ENCODE measurements around the gene CAMSAP1.

Gene CAMSAP1

DNA sequence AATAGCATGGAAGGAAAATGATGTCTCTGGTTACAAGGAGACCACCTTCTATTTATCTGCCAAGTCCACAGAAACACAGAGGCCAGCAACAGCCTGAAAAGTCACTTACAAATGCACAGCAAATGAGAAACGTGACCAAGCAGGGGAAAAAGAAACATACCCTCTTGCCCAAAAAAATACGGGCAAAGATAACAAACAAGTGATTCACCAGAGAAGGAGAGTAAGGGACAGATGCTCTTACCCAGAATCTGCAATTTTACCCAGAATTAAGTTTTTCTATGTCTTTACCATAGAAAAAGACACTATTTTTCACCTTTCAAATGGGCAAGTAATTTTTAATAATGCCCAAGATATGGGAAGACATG lies 28.1 kb downstream of the CAMSAP1 start:
- no peak for DNase-seq (ENCODE audit: low spot score)
- TF ChIP-seq CTCF (IDR thresholded peaks at IDR 0.05; ENCODE audit: extremely low read depth, insufficient read depth, missing control alignments), result no peak
- in situ Hi-C loops (cut with MboI; ENCODE audit: low pct_unique_long_range_greater_than_20kb, low sequenced_read_pairs, unreplicated experiment), result no loop called here

DNA sequence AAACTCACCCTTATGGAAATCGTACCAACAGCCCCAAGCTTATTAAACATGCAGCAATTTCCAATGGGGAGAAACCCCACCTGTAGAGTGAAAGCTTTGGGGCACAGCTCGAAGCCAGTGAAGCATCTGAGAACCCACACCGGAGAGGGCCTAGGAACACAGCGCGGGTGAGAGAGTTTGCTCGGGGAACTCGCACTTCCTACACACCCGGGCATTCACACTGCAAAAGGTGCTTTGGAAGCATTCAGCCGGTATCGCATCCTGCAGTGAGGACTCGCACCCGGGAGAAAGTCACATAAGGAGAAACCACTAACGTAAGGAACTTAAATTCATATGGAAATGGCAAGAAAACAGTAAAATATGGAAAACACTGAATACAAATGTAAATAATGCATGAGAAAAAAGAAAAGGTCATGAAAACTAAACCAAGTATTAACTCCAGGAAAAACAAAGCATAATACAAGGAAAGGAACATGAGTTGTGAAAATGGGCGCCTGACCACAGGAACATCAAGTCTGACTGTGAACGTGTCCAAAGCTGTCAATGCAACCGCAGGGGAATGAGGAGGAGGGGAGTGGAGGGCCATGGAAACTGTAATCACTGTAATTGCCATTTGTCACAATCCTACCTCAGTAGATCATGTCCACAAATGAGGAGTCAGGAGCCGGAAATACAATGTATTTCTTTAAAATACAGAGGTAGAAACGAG lies 28.7 kb downstream of the CAMSAP1 start:
- in situ Hi-C loops (cut with MboI; ENCODE audit: low pct_unique_long_range_greater_than_20kb, low sequenced_read_pairs, unreplicated experiment), result no loop called here
- TF ChIP-seq CTCF (IDR thresholded peaks at IDR 0.05; ENCODE audit: extremely low read depth, insufficient read depth, missing control alignments), result no peak

GRCh38 chr9:135877791-135878527 lies 29.4 kb downstream of the CAMSAP1 start:
- TF ChIP-seq CTCF (IDR thresholded peaks at IDR 0.05; ENCODE audit: extremely low read depth, insufficient read depth, missing control alignments), result no peak
- in situ Hi-C loops (cut with MboI; ENCODE audit: low pct_unique_long_range_greater_than_20kb, low sequenced_read_pairs, unreplicated experiment), result no loop called here
- no peak for DNase-seq (ENCODE audit: low spot score)

More for the DNA sequence above, 28.7 kb downstream of the CAMSAP1 start:
- DNase-seq (ENCODE audit: low spot score), result no peak

DNA sequence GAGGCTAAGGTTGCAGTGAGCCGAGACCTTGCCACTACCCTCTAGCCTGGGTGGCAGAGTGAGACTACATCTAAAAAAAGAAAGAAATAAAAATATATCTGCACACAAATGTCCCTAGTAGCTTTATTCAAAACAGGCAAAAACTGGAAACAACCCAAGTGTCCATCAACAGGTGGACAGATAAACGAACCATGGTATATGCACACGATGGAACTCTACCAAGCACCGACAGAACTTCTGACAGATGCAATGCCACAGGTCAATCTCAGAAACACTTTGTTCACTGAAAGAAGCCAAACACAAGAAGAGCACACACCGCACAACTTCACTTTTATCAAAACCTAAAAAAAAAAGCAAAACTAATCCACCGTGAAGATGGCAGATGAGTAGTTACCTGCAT lies 30.4 kb downstream of the CAMSAP1 start:
- TF ChIP-seq CTCF (IDR thresholded peaks at IDR 0.05; ENCODE audit: extremely low read depth, insufficient read depth, missing control alignments), result no peak
- no peak for DNase-seq (ENCODE audit: low spot score)
- in situ Hi-C loops (cut with MboI; ENCODE audit: low pct_unique_long_range_greater_than_20kb, low sequenced_read_pairs, unreplicated experiment), result no loop called here

DNA sequence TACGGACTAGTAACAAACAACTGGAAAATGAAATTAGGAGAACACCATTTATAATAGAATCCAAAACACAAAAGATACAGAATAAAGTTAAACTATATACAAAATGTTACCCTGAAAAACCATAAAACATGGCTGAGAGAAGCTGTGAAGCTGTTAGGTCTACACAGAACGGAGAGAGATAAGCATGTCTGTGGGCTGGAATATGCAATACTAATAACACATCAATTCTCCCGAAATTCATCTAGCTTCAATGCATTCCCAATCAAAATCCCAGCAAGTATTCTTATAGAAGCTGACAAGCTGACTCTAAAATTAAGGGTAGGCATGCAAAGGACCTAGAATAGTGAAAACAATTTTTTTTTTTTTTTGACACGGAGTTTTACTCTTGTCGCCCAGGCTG lies 32.5 kb downstream of the CAMSAP1 start:
- DNase-seq (ENCODE audit: low spot score), result no peak
- in situ Hi-C loops (cut with MboI; ENCODE audit: low pct_unique_long_range_greater_than_20kb, low sequenced_read_pairs, unreplicated experiment), result no loop called here
- no peak for TF ChIP-seq CTCF (IDR thresholded peaks at IDR 0.05; ENCODE audit: extremely low read depth, insufficient read depth, missing control alignments)

GRCh38 chr9:135869909-135870308 lies 37.4 kb downstream of the CAMSAP1 start:
- no peak for TF ChIP-seq CTCF (IDR thresholded peaks at IDR 0.05; ENCODE audit: extremely low read depth, insufficient read depth, missing control alignments)
- in situ Hi-C loops (cut with MboI; ENCODE audit: low pct_unique_long_range_greater_than_20kb, low sequenced_read_pairs, unreplicated experiment), result no loop called here
- no peak for DNase-seq (ENCODE audit: low spot score)

Data from GM13977 (cell line).